H1 (cell line): ENCODE measurements around the gene WRAP73. TPM values are rescaled to one million over a fixed set of nuclear protein-coding genes. Genes with fewer than 3 reads are reported as not detected.

Experiments
- BACH1 ChIP-seq: IDR thresholded peaks from 2 replicates; pipeline ENCODE4 v1.6.1; 2012; ENCODE audit warnings: low read length, improper control_type of control experiment
- SP4 ChIP-seq: IDR thresholded peaks from 2 replicates; pipeline ENCODE4 v1.6.1; 2012; ENCODE audit warnings: low read length, inconsistent platforms
- polyA plus RNA-seq, 7 experiments: library from polyadenylated mRNA; depleted of rRNA in 3 of 7; stranded (reverse) in 5 of 7; unstranded in 2 of 7; fragments of >200 nt in 5 of 7; fragments of 200-250 nt in 2 of 7; gene quantifications; 1 replicate in 5 of 7; 2 replicates in 1 of 7; 4 replicates in 1 of 7; pipeline versions ENCODE4 v1.2.1 to v1.2.3, GENCODE V29; 2011 to 2013; ENCODE audit warnings: missing spikeins in 2 of 7, mixed read lengths in 2 of 7
- total RNA-seq: library from RNA; stranded (reverse); fragmentation: NEBNext Ultra II Directional; extraction: Animal tissue kit (Norgen Biotek cat#: 25700); gene quantifications from 2 replicates; pipeline ENCODE4 v1.2.1, GENCODE V29; 2021
- TF ChIP-seq, protein P1 (sequence below): fragments of 300-600 bp; sonication (generic); IDR thresholded peaks from 2 replicates; pipeline ENCODE4 v1.7.1; 2012; ENCODE audit warnings: low read length, moderate library complexity, mild to moderate bottlenecking, inconsistent platforms; ENCODE audit not compliant: insufficient replicate concordance

WRAP73 gene
- total and polyA plus RNA-seq, 2 of the 8 experiments (the other 6 are each of a cell fraction or from before 2014, with no cell fraction given) = 30.3 to 50.7 TPM

- TF ChIP-seq, protein P1, sequence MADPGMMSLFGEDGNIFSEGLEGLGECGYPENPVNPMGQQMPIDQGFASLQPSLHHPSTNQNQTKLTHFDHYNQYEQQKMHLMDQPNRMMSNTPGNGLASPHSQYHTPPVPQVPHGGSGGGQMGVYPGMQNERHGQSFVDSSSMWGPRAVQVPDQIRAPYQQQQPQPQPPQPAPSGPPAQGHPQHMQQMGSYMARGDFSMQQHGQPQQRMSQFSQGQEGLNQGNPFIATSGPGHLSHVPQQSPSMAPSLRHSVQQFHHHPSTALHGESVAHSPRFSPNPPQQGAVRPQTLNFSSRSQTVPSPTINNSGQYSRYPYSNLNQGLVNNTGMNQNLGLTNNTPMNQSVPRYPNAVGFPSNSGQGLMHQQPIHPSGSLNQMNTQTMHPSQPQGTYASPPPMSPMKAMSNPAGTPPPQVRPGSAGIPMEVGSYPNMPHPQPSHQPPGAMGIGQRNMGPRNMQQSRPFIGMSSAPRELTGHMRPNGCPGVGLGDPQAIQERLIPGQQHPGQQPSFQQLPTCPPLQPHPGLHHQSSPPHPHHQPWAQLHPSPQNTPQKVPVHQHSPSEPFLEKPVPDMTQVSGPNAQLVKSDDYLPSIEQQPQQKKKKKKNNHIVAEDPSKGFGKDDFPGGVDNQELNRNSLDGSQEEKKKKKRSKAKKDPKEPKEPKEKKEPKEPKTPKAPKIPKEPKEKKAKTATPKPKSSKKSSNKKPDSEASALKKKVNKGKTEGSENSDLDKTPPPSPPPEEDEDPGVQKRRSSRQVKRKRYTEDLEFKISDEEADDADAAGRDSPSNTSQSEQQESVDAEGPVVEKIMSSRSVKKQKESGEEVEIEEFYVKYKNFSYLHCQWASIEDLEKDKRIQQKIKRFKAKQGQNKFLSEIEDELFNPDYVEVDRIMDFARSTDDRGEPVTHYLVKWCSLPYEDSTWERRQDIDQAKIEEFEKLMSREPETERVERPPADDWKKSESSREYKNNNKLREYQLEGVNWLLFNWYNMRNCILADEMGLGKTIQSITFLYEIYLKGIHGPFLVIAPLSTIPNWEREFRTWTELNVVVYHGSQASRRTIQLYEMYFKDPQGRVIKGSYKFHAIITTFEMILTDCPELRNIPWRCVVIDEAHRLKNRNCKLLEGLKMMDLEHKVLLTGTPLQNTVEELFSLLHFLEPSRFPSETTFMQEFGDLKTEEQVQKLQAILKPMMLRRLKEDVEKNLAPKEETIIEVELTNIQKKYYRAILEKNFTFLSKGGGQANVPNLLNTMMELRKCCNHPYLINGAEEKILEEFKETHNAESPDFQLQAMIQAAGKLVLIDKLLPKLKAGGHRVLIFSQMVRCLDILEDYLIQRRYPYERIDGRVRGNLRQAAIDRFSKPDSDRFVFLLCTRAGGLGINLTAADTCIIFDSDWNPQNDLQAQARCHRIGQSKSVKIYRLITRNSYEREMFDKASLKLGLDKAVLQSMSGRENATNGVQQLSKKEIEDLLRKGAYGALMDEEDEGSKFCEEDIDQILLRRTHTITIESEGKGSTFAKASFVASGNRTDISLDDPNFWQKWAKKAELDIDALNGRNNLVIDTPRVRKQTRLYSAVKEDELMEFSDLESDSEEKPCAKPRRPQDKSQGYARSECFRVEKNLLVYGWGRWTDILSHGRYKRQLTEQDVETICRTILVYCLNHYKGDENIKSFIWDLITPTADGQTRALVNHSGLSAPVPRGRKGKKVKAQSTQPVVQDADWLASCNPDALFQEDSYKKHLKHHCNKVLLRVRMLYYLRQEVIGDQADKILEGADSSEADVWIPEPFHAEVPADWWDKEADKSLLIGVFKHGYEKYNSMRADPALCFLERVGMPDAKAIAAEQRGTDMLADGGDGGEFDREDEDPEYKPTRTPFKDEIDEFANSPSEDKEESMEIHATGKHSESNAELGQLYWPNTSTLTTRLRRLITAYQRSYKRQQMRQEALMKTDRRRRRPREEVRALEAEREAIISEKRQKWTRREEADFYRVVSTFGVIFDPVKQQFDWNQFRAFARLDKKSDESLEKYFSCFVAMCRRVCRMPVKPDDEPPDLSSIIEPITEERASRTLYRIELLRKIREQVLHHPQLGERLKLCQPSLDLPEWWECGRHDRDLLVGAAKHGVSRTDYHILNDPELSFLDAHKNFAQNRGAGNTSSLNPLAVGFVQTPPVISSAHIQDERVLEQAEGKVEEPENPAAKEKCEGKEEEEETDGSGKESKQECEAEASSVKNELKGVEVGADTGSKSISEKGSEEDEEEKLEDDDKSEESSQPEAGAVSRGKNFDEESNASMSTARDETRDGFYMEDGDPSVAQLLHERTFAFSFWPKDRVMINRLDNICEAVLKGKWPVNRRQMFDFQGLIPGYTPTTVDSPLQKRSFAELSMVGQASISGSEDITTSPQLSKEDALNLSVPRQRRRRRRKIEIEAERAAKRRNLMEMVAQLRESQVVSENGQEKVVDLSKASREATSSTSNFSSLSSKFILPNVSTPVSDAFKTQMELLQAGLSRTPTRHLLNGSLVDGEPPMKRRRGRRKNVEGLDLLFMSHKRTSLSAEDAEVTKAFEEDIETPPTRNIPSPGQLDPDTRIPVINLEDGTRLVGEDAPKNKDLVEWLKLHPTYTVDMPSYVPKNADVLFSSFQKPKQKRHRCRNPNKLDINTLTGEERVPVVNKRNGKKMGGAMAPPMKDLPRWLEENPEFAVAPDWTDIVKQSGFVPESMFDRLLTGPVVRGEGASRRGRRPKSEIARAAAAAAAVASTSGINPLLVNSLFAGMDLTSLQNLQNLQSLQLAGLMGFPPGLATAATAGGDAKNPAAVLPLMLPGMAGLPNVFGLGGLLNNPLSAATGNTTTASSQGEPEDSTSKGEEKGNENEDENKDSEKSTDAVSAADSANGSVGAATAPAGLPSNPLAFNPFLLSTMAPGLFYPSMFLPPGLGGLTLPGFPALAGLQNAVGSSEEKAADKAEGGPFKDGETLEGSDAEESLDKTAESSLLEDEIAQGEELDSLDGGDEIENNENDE = no peak
- TF ChIP-seq SP4 (no peak), BACH1 (no peak)
These were observed 22.2 kb downstream of the WRAP73 start (continued) for GRCh38 chr1:3627515-3628253.
